SK-N-SH treated with all-trans-retinoic acid at 6 μM for 48 hours (cell line): ENCODE measurements around the gene DCAF5.
A peak's percentile ranks its signal among the peaks of the same experiment; 100 is the strongest.

Source experiments
- ATAC-seq: fragments of 200-7000 bp; cut with Tn5 transposase; 3 replicates; pipeline ENCODE4 v1.9.1; 2020; ENCODE audit warnings: mild to moderate bottlenecking, moderate library complexity
- BACH2 ChIP-seq: fragments of 250-450 bp; sonication (Bioruptor Pico); IDR thresholded peaks from 2 replicates; pipeline ENCODE4 v1.9.0; 2021; ENCODE audit warnings: mild to moderate bottlenecking, borderline replicate concordance
- CREB5 ChIP-seq: fragments of 250-450 bp; sonication (Bioruptor Pico); IDR thresholded peaks from 2 replicates; pipeline ENCODE4 v1.5.1; 2020; ENCODE audit warnings: low read depth, mild to moderate bottlenecking, moderate library complexity
- CSRNP3 ChIP-seq: fragments of 250-450 bp; sonication (Bioruptor Pico); IDR thresholded peaks from 2 replicates; pipeline ENCODE4 v1.5.1; 2021; ENCODE audit warnings: mild to moderate bottlenecking, moderate library complexity
- ESRRG ChIP-seq: fragments of 250-450 bp; sonication (Bioruptor Pico); IDR thresholded peaks from 2 replicates; pipeline ENCODE4 v1.6.1; 2021; ENCODE audit warnings: mild to moderate bottlenecking
- GLIS3 ChIP-seq: fragments of 250-450 bp; sonication (Bioruptor Pico); IDR thresholded peaks from 2 replicates; pipeline ENCODE4 v1.5.0; 2020; ENCODE audit warnings: mild to moderate bottlenecking, moderate library complexity
- ISL1 ChIP-seq: fragments of 250-450 bp; sonication (Bioruptor Pico); IDR thresholded peaks from 2 replicates; pipeline ENCODE4 v2.1.2; 2022; ENCODE audit warnings: mild to moderate bottlenecking, moderate library complexity
- OSR1 ChIP-seq: fragments of 250-450 bp; sonication (Bioruptor Pico); IDR thresholded peaks from 2 replicates; pipeline ENCODE4 v1.8.0; 2022; ENCODE audit warnings: moderate library complexity, mild to moderate bottlenecking, inconsistent platforms
- PATZ1 ChIP-seq: fragments of 250-450 bp; sonication (Bioruptor Pico); IDR thresholded peaks from 2 replicates; pipeline ENCODE4 v1.8.0; 2020; ENCODE audit warnings: mild to moderate bottlenecking, moderate library complexity, borderline replicate concordance
- PPARA ChIP-seq: fragments of 250-450 bp; sonication (Bioruptor Pico); IDR thresholded peaks from 2 replicates; pipeline ENCODE4 v1.5.0; 2020; ENCODE audit warnings: mild to moderate bottlenecking, borderline replicate concordance
- SNAI2 ChIP-seq: fragments of 250-450 bp; sonication (Bioruptor Pico); IDR thresholded peaks from 2 replicates; pipeline ENCODE4 v1.5.0; 2020; ENCODE audit warnings: mild to moderate bottlenecking, moderate library complexity
- TCF4 ChIP-seq: fragments of 250-450 bp; sonication (Bioruptor Pico); IDR thresholded peaks from 2 replicates; pipeline ENCODE4 v1.8.0; 2021; ENCODE audit warnings: mild to moderate bottlenecking, moderate library complexity, borderline replicate concordance
- TOX ChIP-seq: fragments of 250-450 bp; sonication (Bioruptor Pico); IDR thresholded peaks from 2 replicates; pipeline ENCODE4 v1.8.0; 2021; ENCODE audit warnings: mild to moderate bottlenecking, moderate library complexity, borderline replicate concordance
- TSHZ2 ChIP-seq: fragments of 250-450 bp; sonication (Bioruptor Pico); IDR thresholded peaks from 2 replicates; pipeline ENCODE4 v1.5.0; 2020; ENCODE audit warnings: mild to moderate bottlenecking, moderate library complexity
- ZFP3 ChIP-seq: fragments of 250-450 bp; sonication (Bioruptor Pico); IDR thresholded peaks from 2 replicates; pipeline ENCODE4 v1.5.0; 2020; ENCODE audit warnings: mild to moderate bottlenecking, moderate library complexity
- ZNF565 ChIP-seq: fragments of 450-650 bp; formaldehyde crosslinking; conservative IDR thresholded peaks from 2 replicates; pipeline ENCODE4 v1.5.0; 2020; ENCODE audit warnings: low read depth, mild to moderate bottlenecking, moderate library complexity
- ZNF70 ChIP-seq: fragments of 450-650 bp; formaldehyde crosslinking; IDR thresholded peaks from 2 replicates; pipeline ENCODE4 v1.5.0; 2020; ENCODE audit warnings: mild to moderate bottlenecking, moderate library complexity
- ZNF8 ChIP-seq: fragments of 450-650 bp; formaldehyde crosslinking; IDR thresholded peaks from 2 replicates; pipeline ENCODE4 v1.5.0; 2020; ENCODE audit warnings: mild to moderate bottlenecking, moderate library complexity

Gene DCAF5

GRCh38 chr14:69037790-69038454 lies 115.0 kb downstream of the DCAF5 start:
- TF ChIP-seq GLIS3 (CRISPR knock-in tag) (no peak), ISL1 (CRISPR knock-in tag) (no peak), ZNF70 (peak; percentile 44; the same call in 1 of the 2 replicates), TSHZ2 (CRISPR knock-in tag) (0 out of 2 replicates have a peak, but pooled peaks have one; percentile 51), TCF4 (CRISPR knock-in tag) (peak; percentile 58; the same call in 1 of the 2 replicates), ZNF8 (CRISPR knock-in tag) (no peak), CREB5 (CRISPR knock-in tag) (no peak)
- peak; percentile 28; the same call in 2 of the 3 replicates for ATAC-seq

- no peak for TF ChIP-seq TSHZ2 (CRISPR knock-in tag)
- no peak for TF ChIP-seq ESRRG (CRISPR knock-in tag)
- no peak for TF ChIP-seq BACH2 (CRISPR knock-in tag)
- no peak for TF ChIP-seq ZNF565 (CRISPR knock-in tag)
- no peak for TF ChIP-seq SNAI2
- no peak for TF ChIP-seq ISL1 (CRISPR knock-in tag)
- TF ChIP-seq OSR1 (CRISPR knock-in tag): no peak
- TF ChIP-seq GLIS3 (CRISPR knock-in tag): no peak
- TF ChIP-seq CREB5 (CRISPR knock-in tag): no peak
- TF ChIP-seq PPARA (CRISPR knock-in tag): no peak
- TF ChIP-seq ZFP3 (CRISPR knock-in tag): no peak
- no peak for TF ChIP-seq TOX (CRISPR knock-in tag)
- ATAC-seq: no peak
Measured at GRCh38 chr14:69036757-69037506, 116.0 kb downstream of the DCAF5 start.

- no peak for ATAC-seq
- TF ChIP-seq PATZ1 (CRISPR knock-in tag): no peak
- no peak for TF ChIP-seq ZNF8 (CRISPR knock-in tag)
- no peak for TF ChIP-seq ESRRG (CRISPR knock-in tag)
- TF ChIP-seq ZNF565 (CRISPR knock-in tag): no peak
- TF ChIP-seq OSR1 (CRISPR knock-in tag): no peak
- TF ChIP-seq TOX (CRISPR knock-in tag): no peak
- no peak for TF ChIP-seq ZNF70
- no peak for TF ChIP-seq ZFP3 (CRISPR knock-in tag)
- no peak for TF ChIP-seq CSRNP3 (CRISPR knock-in tag)
- no peak for TF ChIP-seq TSHZ2 (CRISPR knock-in tag)
Measured at GRCh38 chr14:69034612-69035262, 118.2 kb downstream of the DCAF5 start.
